Adrenal gland (tissue), 12 donors: ENCODE measurements around the gene CDKN1A. TPM values are rescaled to one million over a fixed set of nuclear protein-coding genes. Genes with fewer than 3 reads are reported as not detected.

Source experiments
- DNase-seq, 7 donors: peaks; one replicate each; pipeline ENCODE4 v3.0.0-alpha.2; 2019 to 2020
- H3K27ac ChIP-seq, 5 donors: fragments of 200-600 bp; sonication (generic) in 4 of 5; 1 replicate in 3 of 5; 2 replicates in 2 of 5; pipeline versions ENCODE4 v1.5.1 to v1.8.0; 2016 to 2020; ENCODE audit warnings: mild to moderate bottlenecking in 1 of 5
- H3K27me3 ChIP-seq: fragments of 200-600 bp; 2 replicates; pipeline ENCODE4 v1.8.0; 2021
- H3K36me3 ChIP-seq, 2 donors: fragments of 200-600 bp; replicated peaks in 1 of 2; 1 replicate in 1 of 2; 2 replicates in 1 of 2; pipeline versions ENCODE4 v1.5.1 to v1.8.0; 2018 to 2022
- H3K4me1 ChIP-seq, 2 donors: fragments of 200-600 bp; replicated peaks in 1 of 2; 1 replicate in 1 of 2; 2 replicates in 1 of 2; pipeline versions ENCODE4 v1.5.1 to v1.8.0; 2018 to 2021
- H3K4me3 ChIP-seq, 4 donors: fragments of 200-600 bp; sonication (generic) in 3 of 4; one replicate each; pipeline ENCODE4 v1.5.1; 2016 to 2018
- H3K9me3 ChIP-seq, 3 donors: fragments of 200-600 bp; sonication (generic) in 1 of 3; replicated peaks in 1 of 3; 1 replicate in 2 of 3; 2 replicates in 1 of 3; pipeline versions ENCODE4 v1.5.1 to v1.8.0; 2016 to 2021
- CTCF ChIP-seq, 6 experiments: fragments of 450-650 bp in 4 of 6; fragments of 200-600 bp in 2 of 6; sonication (generic) in 1 of 6; IDR thresholded peaks; 1 replicate in 5 of 6; 2 replicates in 1 of 6; pipeline versions ENCODE4 v1.5.1 to v1.8.0; 2016 to 2021; ENCODE audit warnings: antibody characterized with exemption in 6 of 6, mild to moderate bottlenecking in 2 of 6, moderate library complexity in 1 of 6
- POLR2A ChIP-seq, 2 donors: fragments of 450-650 bp; IDR thresholded peaks; one replicate each; pipeline ENCODE4 v1.6.1; 2017; ENCODE audit warnings: antibody characterized with exemption in 2 of 2, mild to moderate bottlenecking in 2 of 2, moderate library complexity in 1 of 2
- WGBS, 4 donors: extraction: QIAGEN DNeasy Blood & Tissue Kit in 2 of 4; methylation state at CpG; one replicate each; pipeline versions ENCODE4 v1.1.5 to v1.1.7; 2013 to 2017; 5-methylcytosine and 5-hydroxymethylcytosine counted together
- intact Hi-C, 2 donors: fragments of 100-400 bp; cut with DNase I; formaldehyde crosslinking; loops; one replicate each; pipeline versions ENCODE4 v1.14.1 to v1.15.0; 2022 to 2023
- polyA plus RNA-seq, 3 donors: library from polyadenylated mRNA; stranded (reverse); fragments of 200-250 nt in 2 of 3; fragments of 350-450 nt in 1 of 3; fragmentation: Illumina TruSeq in 1 of 3; extraction: RNeasy Lipid Tissue Mini Kit (QIAGEN cat#74804) in 1 of 3; gene quantifications; one replicate each; pipeline ENCODE4 v1.2.3, GENCODE V29; 2013 to 2014
- total RNA-seq, 9 donors: library from RNA; depleted of rRNA in 4 of 9; stranded (reverse); fragments of >200 nt in 4 of 9; fragments of 120-200 nt in 1 of 9; fragmentation: NEBNext Ultra II Directional in 1 of 9; extraction: Animal tissue kit (Norgen Biotek cat#: 25700) in 1 of 9; gene quantifications; one replicate each; pipeline versions ENCODE4 v1.1.0 to v1.2.4, GENCODE V29; 2013 to 2023
- donor health status: healthy with polysubstance abuse.
- donor health status: Bipolar disorder and iron deficiency.
- donor health status: DM: yes; HTN: yes; CAD: no.
- donor health status: DM: no; HTN: no; CAD: no.
- donor health status: DM: no; HTN: no; CAD: no.
- donor health status: DM: yes; HTN: yes; CAD: no.

Gene CDKN1A
- total and polyA plus RNA-seq, 12 donors = 18.8 to 154 (median 67.3) TPM

GRCh38 chr6:36715469-36715868 lies 37.0 kb downstream of the CDKN1A start:
- intact Hi-C loops = no loop called here
- 86 to 97% (median 93%) methylated on average over 4 to 7 of the region's 7 CpGs for WGBS, 4 donors
- DNase-seq = no peak
- H3K36me3 ChIP-seq = no peaks in the 10 kb centered on the region
- no peak overlapping the region for H3K4me3 ChIP-seq
- H3K4me1 ChIP-seq = no peaks in the 10 kb centered on the region
- H3K9me3 ChIP-seq = no peaks in the 10 kb centered on the region
- no peak overlapping the region for H3K27ac ChIP-seq
- H3K27me3 ChIP-seq = no peaks in the 10 kb centered on the region
- TF ChIP-seq POLR2A (IDR thresholded peaks at IDR 0.05) = no peak
- TF ChIP-seq CTCF (IDR thresholded peaks at IDR 0.05) = no peak

- TF ChIP-seq CTCF (IDR thresholded peaks at IDR 0.05) (no peak), POLR2A (IDR thresholded peaks at IDR 0.05) (no peak)
Observed at GRCh38 chr6:36716476-36717093, 38.1 kb downstream of the CDKN1A start.

GRCh38 chr6:36717231-36717825 lies 38.8 kb downstream of the CDKN1A start:
- H3K4me3 ChIP-seq = no peak overlapping the region
- no peak for DNase-seq
- H3K27ac ChIP-seq = no peak overlapping the region
- intact Hi-C loops = no loop called here
- H3K36me3 ChIP-seq = no peaks in the 10 kb centered on the region
- 71 to 84% (median 77%) methylated on average over 10 to 13 of the region's 13 CpGs for WGBS, 4 donors
- no peaks in the 10 kb centered on the region for H3K4me1 ChIP-seq
- H3K27me3 ChIP-seq = no peaks in the 10 kb centered on the region
- no peaks in the 10 kb centered on the region for H3K9me3 ChIP-seq
- TF ChIP-seq CTCF (IDR thresholded peaks at IDR 0.05) = no peak
- TF ChIP-seq POLR2A (IDR thresholded peaks at IDR 0.05) = no peak

More at GRCh38 chr6:36716476-36717093, 38.1 kb downstream of the CDKN1A start:
- no peaks in the 10 kb centered on the region for H3K9me3 ChIP-seq
- no peak overlapping the region for H3K27ac ChIP-seq
- 76 to 91% (median 81%) methylated on average over 8 of the region's 8 CpGs for WGBS, 4 donors
- no peak overlapping the region for H3K4me3 ChIP-seq
- no peaks in the 10 kb centered on the region for H3K27me3 ChIP-seq
- no peak for DNase-seq
- intact Hi-C loops = no loop called here
- H3K4me1 ChIP-seq = no peaks in the 10 kb centered on the region
- H3K36me3 ChIP-seq = no peaks in the 10 kb centered on the region

- Histone ChIP-seq H3K4me1 (no peaks in the 10 kb centered on the region), H3K27me3 (no peaks in the 10 kb centered on the region), H3K9me3 (no peaks in the 10 kb centered on the region), H3K27ac (no peak overlapping the region), H3K4me3 (no peak overlapping the region), H3K36me3 (no peaks in the 10 kb centered on the region)
- no peak for DNase-seq
- intact Hi-C loops = no loop called here
- TF ChIP-seq POLR2A (IDR thresholded peaks at IDR 0.05) = no peak
- TF ChIP-seq CTCF (IDR thresholded peaks at IDR 0.05) = no peak
- WGBS, 4 donors = 76 to 87% (median 83%) methylated on average over 9 to 12 of the region's 12 CpGs
Observed at GRCh38 chr6:36717871-36718540, 39.5 kb downstream of the CDKN1A start.
